MM.1S (cell line): ENCODE results near the gene UGT1A10.

Source experiments
- DNase-seq: peaks from one replicate; pipeline ENCODE4 v3.0.0-alpha.2; 2015
- H2AFZ ChIP-seq: fragments of 300-600 bp; sonication (generic); 2 replicates; pipeline ENCODE4 v1.6.0; 2016; ENCODE audit warnings: antibody characterized with exemption, low read length
- H3F3A ChIP-seq: fragments of 300-600 bp; sonication (generic); 2 replicates; pipeline ENCODE4 v1.6.1; 2016; ENCODE audit warnings: mild to moderate bottlenecking, antibody characterized with exemption, low read length, moderate library complexity, mixed read lengths; ENCODE audit not compliant: insufficient read depth
- H3K27ac ChIP-seq: fragments of 300-600 bp; sonication (generic); 2 replicates; pipeline ENCODE4 v1.5.1; 2016; ENCODE audit warnings: mild to moderate bottlenecking, low read length
- H3K27me3 ChIP-seq: fragments of 300-600 bp; sonication (generic); replicated peaks from 2 replicates; pipeline ENCODE4 v1.6.0; 2016; ENCODE audit warnings: low read length; ENCODE audit not compliant: insufficient read depth
- H3K36me3 ChIP-seq: fragments of 300-600 bp; sonication (generic); replicated peaks from 2 replicates; pipeline ENCODE4 v1.6.1; 2016; ENCODE audit warnings: mild to moderate bottlenecking, low read length, mixed read lengths; ENCODE audit not compliant: insufficient read depth
- H3K4me1 ChIP-seq: fragments of 300-600 bp; sonication (generic); 2 replicates; pipeline ENCODE4 v1.6.1; 2016; ENCODE audit warnings: low read length, mixed read lengths
- H3K4me2 ChIP-seq: fragments of 300-600 bp; sonication (generic); 2 replicates; pipeline ENCODE4 v1.6.0; 2016; ENCODE audit warnings: low read depth, low read length
- H3K4me3 ChIP-seq: fragments of 300-600 bp; sonication (generic); 2 replicates; pipeline ENCODE4 v1.5.1; 2016; ENCODE audit warnings: low read length, mixed read lengths
- H3K79me2 ChIP-seq: fragments of 300-600 bp; sonication (generic); 2 replicates; pipeline ENCODE4 v1.6.1; 2016; ENCODE audit warnings: mixed run types, low read length, mixed read lengths
- H3K9ac ChIP-seq: fragments of 300-600 bp; sonication (generic); 2 replicates; pipeline ENCODE4 v1.6.1; 2016; ENCODE audit warnings: low read length, mixed read lengths
- H3K9me2 ChIP-seq: fragments of 300-600 bp; sonication (generic); replicated peaks from 2 replicates; pipeline ENCODE4 v1.6.1; 2016; ENCODE audit warnings: mild to moderate bottlenecking, low read length, mixed read lengths; ENCODE audit not compliant: insufficient read depth
- H3K9me3 ChIP-seq: fragments of 300-600 bp; sonication (generic); replicated peaks from 2 replicates; pipeline ENCODE4 v1.6.1; 2016; ENCODE audit warnings: mild to moderate bottlenecking, low read length, mixed read lengths; ENCODE audit not compliant: insufficient read depth
- H4K20me1 ChIP-seq: fragments of 300-600 bp; sonication (generic); 2 replicates; pipeline ENCODE4 v1.6.1; 2016; ENCODE audit warnings: mild to moderate bottlenecking, low read length, moderate library complexity, mixed read lengths; ENCODE audit not compliant: insufficient read depth
- EZH2 ChIP-seq: fragments of 300-600 bp; sonication (generic); optimal IDR thresholded peaks from 2 replicates; pipeline ENCODE3; 2017; ENCODE audit warnings: low read depth, mild to moderate bottlenecking, antibody characterized with exemption, low read length, mixed read lengths
- EZH2phosphoT487 ChIP-seq: fragments of 300-600 bp; sonication (generic); IDR thresholded peaks from 2 replicates; pipeline ENCODE4 v1.6.1; 2018; ENCODE audit warnings: antibody characterized with exemption, low read length
- TF ChIP-seq, protein P1 (sequence below): fragments of 300-600 bp; sonication (generic); IDR thresholded peaks from 2 replicates; pipeline ENCODE4 v1.5.1; 2016; ENCODE audit warnings: antibody characterized with exemption, low read length, mixed read lengths

UGT1A10 gene

DNA sequence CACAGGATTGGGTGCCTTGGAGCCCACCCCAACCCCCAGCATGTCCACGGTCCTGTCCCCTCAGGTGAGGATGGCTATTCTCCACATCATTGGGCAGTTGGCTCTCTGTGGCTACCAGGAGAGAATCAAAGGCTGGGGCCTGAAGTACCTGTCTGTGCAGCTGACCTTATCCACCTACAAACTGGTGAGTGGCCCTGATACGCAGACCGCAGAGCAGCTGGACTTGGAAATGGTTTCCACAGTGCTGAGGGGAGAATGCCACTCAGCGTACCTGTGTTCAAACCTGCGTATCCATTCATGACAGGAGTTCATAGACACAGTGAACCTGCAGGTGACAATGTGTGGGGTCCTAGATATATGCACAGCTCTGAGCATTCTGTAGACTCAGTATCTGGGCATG lies 163.5 kb downstream of the UGT1A10 start:
- Histone ChIP-seq H3K27ac (no peak overlapping the region), H4K20me1 (no peaks in the 10 kb centered on the region), H3K4me2 (no peak overlapping the region), H2AFZ (no peak overlapping the region), H3K4me3 (no peak overlapping the region), H3K36me3 (no peaks in the 10 kb centered on the region), H3K9ac (no peak overlapping the region), H3K27me3 (no peaks in the 10 kb centered on the region), H3K9me2 (no peaks in the 10 kb centered on the region), H3K79me2 (no peaks in the 10 kb centered on the region), H3K9me3 (no peaks in the 10 kb centered on the region), H3F3A (no peaks in the 10 kb centered on the region), H3K4me1 (peaks cover 11% of the 10 kb centered on the region)
- TF ChIP-seq, protein P1, sequence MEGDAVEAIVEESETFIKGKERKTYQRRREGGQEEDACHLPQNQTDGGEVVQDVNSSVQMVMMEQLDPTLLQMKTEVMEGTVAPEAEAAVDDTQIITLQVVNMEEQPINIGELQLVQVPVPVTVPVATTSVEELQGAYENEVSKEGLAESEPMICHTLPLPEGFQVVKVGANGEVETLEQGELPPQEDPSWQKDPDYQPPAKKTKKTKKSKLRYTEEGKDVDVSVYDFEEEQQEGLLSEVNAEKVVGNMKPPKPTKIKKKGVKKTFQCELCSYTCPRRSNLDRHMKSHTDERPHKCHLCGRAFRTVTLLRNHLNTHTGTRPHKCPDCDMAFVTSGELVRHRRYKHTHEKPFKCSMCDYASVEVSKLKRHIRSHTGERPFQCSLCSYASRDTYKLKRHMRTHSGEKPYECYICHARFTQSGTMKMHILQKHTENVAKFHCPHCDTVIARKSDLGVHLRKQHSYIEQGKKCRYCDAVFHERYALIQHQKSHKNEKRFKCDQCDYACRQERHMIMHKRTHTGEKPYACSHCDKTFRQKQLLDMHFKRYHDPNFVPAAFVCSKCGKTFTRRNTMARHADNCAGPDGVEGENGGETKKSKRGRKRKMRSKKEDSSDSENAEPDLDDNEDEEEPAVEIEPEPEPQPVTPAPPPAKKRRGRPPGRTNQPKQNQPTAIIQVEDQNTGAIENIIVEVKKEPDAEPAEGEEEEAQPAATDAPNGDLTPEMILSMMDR: no peak
- TF ChIP-seq EZH2: no peak
- TF ChIP-seq EZH2phosphoT487: no peak
- DNase-seq: no peak

DNA sequence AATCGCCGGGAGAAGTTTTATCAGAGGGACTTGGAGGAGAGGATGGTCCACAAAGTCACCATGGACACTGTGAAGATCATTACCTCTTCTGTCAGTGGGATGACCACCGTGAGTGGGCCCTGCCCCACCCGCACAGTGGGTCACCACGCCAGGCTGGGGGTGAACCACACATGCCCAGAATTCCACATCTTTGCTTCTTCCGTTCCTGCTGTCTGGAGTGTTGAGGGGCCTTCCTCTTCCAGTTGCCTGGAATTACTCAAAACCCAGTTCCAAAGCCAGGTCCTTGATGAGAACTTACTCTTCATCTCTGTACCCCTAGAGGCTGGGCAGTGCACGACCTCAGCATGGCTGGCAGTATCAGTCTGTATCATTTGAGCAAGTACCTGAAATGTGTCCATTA lies 164.0 kb downstream of the UGT1A10 start:
- Histone ChIP-seq H3K9me2 (no peaks in the 10 kb centered on the region), H2AFZ (no peak overlapping the region), H3K4me3 (no peak overlapping the region), H3K9ac (no peak overlapping the region), H3K79me2 (no peaks in the 10 kb centered on the region), H3K27me3 (no peaks in the 10 kb centered on the region), H3K27ac (no peak overlapping the region), H3K4me2 (no peak overlapping the region), H4K20me1 (no peaks in the 10 kb centered on the region), H3K9me3 (no peaks in the 10 kb centered on the region), H3K4me1 (peaks cover 11% of the 10 kb centered on the region), H3F3A (no peaks in the 10 kb centered on the region), H3K36me3 (no peaks in the 10 kb centered on the region)
- DNase-seq: no peak
- TF ChIP-seq EZH2: no peak
- TF ChIP-seq, protein P1: no peak
- no peak for TF ChIP-seq EZH2phosphoT487

DNA sequence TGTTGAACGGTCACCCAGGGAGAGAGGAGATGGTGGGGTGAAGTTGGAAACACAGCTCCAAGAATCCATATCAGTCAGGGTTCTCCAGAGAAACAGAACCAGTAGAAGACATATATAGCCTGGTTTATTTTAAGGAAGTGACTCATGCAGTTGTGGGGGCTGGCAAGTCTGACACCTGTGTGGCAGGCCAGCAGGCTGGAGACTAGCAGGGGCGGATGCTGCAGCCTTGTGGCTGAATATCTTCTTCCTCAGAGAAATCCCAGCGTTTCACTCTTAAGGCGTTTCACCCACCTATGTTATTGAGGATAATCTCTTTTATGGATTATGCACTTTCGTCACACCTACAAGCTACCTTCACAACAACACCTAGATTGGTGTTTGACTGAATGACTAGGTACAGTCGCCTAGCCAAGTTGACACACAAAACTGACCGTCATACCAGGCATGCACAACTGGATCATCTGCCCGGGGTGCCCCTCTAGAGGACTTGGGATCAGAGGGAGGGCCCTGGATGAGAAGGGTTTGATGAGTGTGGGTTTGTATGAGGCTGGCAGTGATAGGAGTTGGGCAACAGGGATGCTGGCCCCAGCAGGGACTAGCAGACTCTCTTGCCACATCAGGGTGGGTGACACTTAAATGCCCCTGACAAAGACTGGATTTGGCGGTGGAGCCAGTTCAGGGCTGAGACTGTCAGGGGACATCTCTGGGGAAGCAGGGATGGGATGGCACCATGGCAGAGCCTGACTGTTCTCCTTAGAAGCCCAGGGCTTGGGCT lies 165.3 kb downstream of the UGT1A10 start:
- Histone ChIP-seq H3K4me3 (no peak overlapping the region), H3K4me2 (no peak overlapping the region), H3K9ac (no peak overlapping the region), H3K36me3 (no peaks in the 10 kb centered on the region), H3F3A (no peaks in the 10 kb centered on the region), H2AFZ (0 out of 2 replicates have a peak overlapping the region, but pooled peaks have one; percentile 51), H3K27ac (no peak overlapping the region), H3K9me2 (no peaks in the 10 kb centered on the region), H3K9me3 (no peaks in the 10 kb centered on the region), H3K27me3 (no peaks in the 10 kb centered on the region), H3K4me1 (peaks cover 11% of the 10 kb centered on the region), H4K20me1 (no peaks in the 10 kb centered on the region), H3K79me2 (no peaks in the 10 kb centered on the region)
- DNase-seq: peak; percentile 72
- TF ChIP-seq, protein P1: peak; percentile 15; the same call in 1 of the 2 replicates
- TF ChIP-seq EZH2 (no peak), EZH2phosphoT487 (no peak)
